ENCODE results near the gene CYS1.
"Not testable (repeated sequence)": the region's sequence is repeated elsewhere in the genome, so short reads cannot be mapped to it uniquely, and the experiment has no call there.

CYS1 gene

GRCh38 chr2:10079870-10080535 lies at the start of gene CYS1:
Gene CYS1 (minus strand): TSS chr2:10080411. CDS start chr2:10080223, 188 bp downstream.
- DNase-seq (ENCODE audit: extremely low read depth in 1 of 2, low read depth in 1 of 2): no peak

- DNase-seq (ENCODE audit: extremely low read depth in 1 of 2, low read depth in 1 of 2): no peak
Measured at GRCh38 chr2:10129490-10129889, 49.3 kb upstream of the CYS1 start.

DNA sequence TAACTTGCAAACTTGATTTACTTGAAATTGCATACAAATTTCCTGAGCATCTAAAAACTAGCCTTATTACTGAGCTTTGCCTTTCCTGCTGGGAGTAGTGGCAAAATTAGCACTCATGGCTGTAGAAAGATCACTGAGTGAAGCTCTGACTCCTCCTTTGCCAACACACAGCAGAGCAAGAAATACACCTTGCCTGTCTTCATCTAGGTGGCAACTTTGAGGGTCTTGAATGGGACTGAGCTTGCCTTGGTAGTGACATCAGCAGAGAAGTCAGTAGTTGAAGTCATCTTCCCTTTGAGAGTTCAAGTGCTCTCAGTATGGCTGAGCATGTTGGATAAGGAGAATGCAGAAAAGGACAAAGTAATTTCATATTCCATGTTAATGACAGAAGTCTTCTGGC lies 48.2 kb upstream of the CYS1 start:
- no peak for DNase-seq (ENCODE audit: extremely low read depth in 1 of 2, low read depth in 1 of 2)

DNA sequence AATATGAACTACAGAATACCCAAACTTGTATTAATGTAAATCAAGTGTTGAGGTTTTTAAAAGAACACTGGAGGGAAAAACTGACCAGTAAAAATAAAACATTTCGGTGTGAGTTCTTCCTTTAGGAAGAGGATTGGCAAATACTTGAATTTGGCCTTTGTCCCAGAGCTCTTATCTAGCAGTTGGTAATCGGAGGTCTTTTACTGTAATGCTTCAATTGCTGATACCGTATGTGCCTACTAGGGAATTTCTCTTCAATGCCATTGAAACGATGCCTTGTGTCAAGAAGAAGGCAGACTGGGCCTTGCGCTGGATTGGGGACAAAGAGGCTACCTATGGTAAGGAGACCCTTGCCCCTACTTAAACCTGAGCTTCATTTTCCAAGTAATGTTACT lies 46.4 kb upstream of the CYS1 start:
- DNase-seq (ENCODE audit: extremely low read depth in 1 of 2, low read depth in 1 of 2): no peak

DNA sequence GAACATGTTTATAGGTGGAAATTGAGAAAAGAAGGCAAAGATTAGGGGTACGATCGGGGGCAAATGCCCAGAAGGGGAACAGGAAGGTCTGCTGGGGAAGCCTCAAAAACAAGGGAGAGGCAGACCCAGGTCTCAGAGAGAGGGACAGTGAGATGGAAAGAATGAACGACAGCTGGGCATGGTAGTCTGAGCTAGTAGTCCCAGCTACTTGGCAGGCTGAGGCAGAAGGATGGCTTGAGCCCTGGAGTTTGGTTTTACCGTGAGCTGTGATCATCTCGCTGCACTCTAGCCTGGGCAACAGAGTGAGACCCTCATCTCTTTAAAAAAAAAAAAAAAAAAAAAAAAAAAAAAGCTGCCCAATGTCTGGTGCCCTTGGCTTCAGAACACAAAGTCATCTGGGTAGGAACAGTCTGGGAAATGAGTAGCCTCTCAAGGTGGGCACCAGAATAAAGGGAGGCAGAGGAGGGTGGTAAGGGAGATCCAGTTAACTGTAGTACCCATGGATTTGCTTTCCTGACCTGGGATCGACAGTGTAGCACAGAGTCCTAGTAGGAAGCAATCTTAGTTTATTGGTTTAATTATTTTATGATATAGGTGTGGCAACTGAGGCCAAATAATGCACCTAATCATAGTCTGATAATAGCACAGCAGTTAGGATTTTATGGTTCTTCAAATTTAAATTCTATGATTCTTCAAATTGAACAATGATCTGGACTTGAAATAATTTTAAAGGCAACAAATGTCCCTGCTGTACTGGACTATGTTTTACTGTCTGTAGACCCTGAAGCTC lies 45.8 kb upstream of the CYS1 start:
- no peak for DNase-seq (ENCODE audit: extremely low read depth in 1 of 2, low read depth in 1 of 2)

- no peak for DNase-seq (ENCODE audit: extremely low read depth in 1 of 2, low read depth in 1 of 2)
Measured at GRCh38 chr2:10124538-10125045, 44.4 kb upstream of the CYS1 start.

GRCh38 chr2:10123281-10123680 lies 43.1 kb upstream of the CYS1 start:
- DNase-seq (ENCODE audit: extremely low read depth in 1 of 2, low read depth in 1 of 2): no peak

DNA sequence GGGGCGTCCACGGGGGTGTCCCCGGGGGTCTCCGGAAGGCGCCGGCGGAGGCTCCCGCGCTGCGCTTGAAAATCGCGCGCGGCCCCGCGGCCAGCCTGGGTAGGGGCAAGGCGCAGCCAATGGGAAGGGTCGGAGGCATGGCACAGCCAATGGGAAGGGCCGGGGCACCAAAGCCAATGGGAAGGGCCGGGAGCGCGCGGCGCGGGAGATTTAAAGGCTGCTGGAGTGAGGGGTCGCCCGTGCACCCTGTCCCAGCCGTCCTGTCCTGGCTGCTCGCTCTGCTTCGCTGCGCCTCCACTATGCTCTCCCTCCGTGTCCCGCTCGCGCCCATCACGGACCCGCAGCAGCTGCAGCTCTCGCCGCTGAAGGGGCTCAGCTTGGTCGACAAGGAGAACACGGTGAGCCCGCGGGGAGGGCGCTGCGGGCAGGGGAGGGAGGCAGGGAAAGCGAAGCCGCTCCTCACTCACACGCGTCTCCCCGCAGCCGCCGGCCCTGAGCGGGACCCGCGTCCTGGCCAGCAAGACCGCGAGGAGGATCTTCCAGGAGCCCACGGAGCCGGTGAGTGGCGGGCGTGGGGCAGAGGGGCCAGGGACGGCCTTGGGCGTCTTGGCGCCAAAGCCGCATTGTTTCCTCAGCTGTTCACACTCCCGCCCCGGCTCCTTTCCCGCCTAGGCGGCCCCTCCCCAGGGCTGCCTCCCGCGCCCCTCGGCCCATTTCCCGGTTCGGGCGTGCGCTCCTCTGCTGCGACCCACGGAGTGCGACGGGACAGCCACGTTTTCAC lies 42.5 kb upstream of the CYS1 start, which contains the start of gene RRM2:
Gene RRM2, plus strand, starts transcription at position 240 of the 781 bp plus-strand sequence. Its CDS starts 60 bp downstream, at position 300.
- peak; percentile 90 to 95 for DNase-seq (ENCODE audit: extremely low read depth in 1 of 2, low read depth in 1 of 2)

- no peak for DNase-seq (ENCODE audit: extremely low read depth in 1 of 2, low read depth in 1 of 2)
Measured at GRCh38 chr2:10120877-10121574, 40.8 kb upstream of the CYS1 start.

- DNase-seq (ENCODE audit: extremely low read depth in 1 of 2, low read depth in 1 of 2): peak; percentile 90 to 95
Measured at GRCh38 chr2:10120158-10120876, 40.1 kb upstream of the CYS1 start.

DNA sequence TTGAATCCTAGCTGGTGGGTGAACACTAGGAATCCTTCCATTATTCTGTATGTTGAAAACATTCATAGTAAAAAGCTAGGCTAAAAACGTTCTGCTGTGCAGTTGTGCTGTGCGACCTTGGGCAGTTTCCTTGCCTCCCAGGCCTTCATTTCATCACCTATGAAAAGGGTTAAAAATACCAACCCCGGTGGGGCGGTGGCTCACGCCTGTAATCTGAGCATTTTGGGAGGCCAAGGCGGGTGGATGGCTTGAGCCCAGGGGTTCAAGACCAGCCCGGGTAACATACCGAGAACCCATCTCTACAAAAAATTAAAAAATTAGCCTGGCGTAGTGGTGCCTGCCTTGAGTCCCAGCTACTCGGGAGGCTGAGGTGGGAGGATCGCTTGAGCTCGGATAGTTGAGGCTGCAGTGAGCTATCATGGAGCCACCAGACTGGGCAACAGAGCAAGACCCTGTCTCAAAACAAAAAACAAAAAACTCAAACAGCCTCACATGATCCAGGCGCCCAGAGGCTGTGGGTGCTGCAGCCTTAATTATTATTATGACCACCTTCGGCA lies 39.5 kb upstream of the CYS1 start:
- no peak for DNase-seq (ENCODE audit: extremely low read depth in 1 of 2, low read depth in 1 of 2)

GRCh38 chr2:10119027-10119325 lies 38.8 kb upstream of the CYS1 start:
- no peak for DNase-seq (ENCODE audit: extremely low read depth in 1 of 2, low read depth in 1 of 2)

- no peak for DNase-seq (ENCODE audit: extremely low read depth in 1 of 2, low read depth in 1 of 2)
Measured at GRCh38 chr2:10109311-10109710, 29.1 kb upstream of the CYS1 start.

GRCh38 chr2:10104906-10105305 lies 24.7 kb upstream of the CYS1 start:
- DNase-seq (ENCODE audit: extremely low read depth in 1 of 2, low read depth in 1 of 2): not testable (repeated sequence)

DNA sequence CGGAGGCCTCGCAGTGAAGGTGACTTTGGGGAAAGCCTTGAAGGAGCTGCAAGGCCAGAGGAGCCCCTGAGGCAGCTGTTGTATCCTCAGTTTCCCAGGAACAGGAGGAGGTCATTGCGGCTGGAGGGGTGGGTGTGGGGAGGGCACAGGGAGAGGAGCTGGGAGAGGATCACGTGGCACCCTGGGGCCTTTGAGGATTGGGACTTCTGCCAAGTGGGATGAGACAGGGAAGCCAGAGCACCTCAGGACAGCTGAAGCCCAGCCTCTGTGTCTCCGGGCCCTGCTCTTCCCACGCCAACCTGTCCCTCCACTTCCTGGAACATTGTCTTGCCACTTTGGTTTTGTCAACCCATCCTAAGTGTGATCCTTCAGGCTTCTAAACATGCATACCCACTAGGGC lies 23.0 kb upstream of the CYS1 start:
- DNase-seq (ENCODE audit: extremely low read depth in 1 of 2, low read depth in 1 of 2): no peak

GRCh38 chr2:10101491-10101890 lies 21.3 kb upstream of the CYS1 start:
- DNase-seq (ENCODE audit: extremely low read depth in 1 of 2, low read depth in 1 of 2): no peak

GRCh38 chr2:10097352-10098148 lies 17.3 kb upstream of the CYS1 start:
- no peak for DNase-seq (ENCODE audit: extremely low read depth in 1 of 2, low read depth in 1 of 2)

- DNase-seq (ENCODE audit: extremely low read depth in 1 of 2, low read depth in 1 of 2): no peak
Measured at GRCh38 chr2:10096641-10097040, 16.4 kb upstream of the CYS1 start.

- DNase-seq (ENCODE audit: extremely low read depth in 1 of 2, low read depth in 1 of 2): no peak
Measured at GRCh38 chr2:10095175-10095574, 15.0 kb upstream of the CYS1 start.

All from stimulated activated CD8-positive, alpha-beta memory T cell treated with anti-CD3 and anti-CD28 coated beads, Interleukin-7, amount 100 ng/mL, for 48 hours (primary cell).